Astrocyte (in vitro differentiated cells and primary cell): Measurements from ENCODE around the gene RALGDS. TPM values are rescaled to one million over a fixed set of nuclear protein-coding genes. Genes with fewer than 3 reads are reported as not detected.
A peak's percentile ranks its signal among the peaks of the same experiment; 100 is the strongest.

ENCODE experiments used
- DNase-seq: peaks from one replicate; pipeline ENCODE4 v3.0.0-alpha.2; 2010; ENCODE audit warnings: low read depth
- FAIRE-seq: peaks from 2 replicates; lab custom pipeline; 2011; peaks lifted over from hg19 to GRCh38; lab: Jason Lieb, UNC
- H2AFZ ChIP-seq: 2 replicates; pipeline ENCODE4 v1.6.0; 2012; ENCODE audit warnings: low read depth, low read length, inconsistent platforms
- H3K27ac ChIP-seq: 2 replicates; pipeline ENCODE4 v1.5.1; 2011; ENCODE audit warnings: low read depth, low read length, inconsistent platforms
- H3K27me3 ChIP-seq: 2 replicates; pipeline ENCODE4 v1.6.0; 2011; ENCODE audit warnings: low read length, inconsistent platforms; ENCODE audit not compliant: insufficient read depth
- H3K36me3 ChIP-seq: 2 replicates; pipeline ENCODE4 v1.5.1; 2011; ENCODE audit warnings: low read length, inconsistent platforms; ENCODE audit not compliant: insufficient read depth
- H3K4me1 ChIP-seq: 2 replicates; pipeline ENCODE4 v1.5.1; 2011; ENCODE audit warnings: low read length, inconsistent platforms; ENCODE audit not compliant: insufficient read depth
- H3K4me2 ChIP-seq: 2 replicates; pipeline ENCODE4 v1.6.0; 2012; ENCODE audit warnings: low read length, inconsistent platforms
- H3K4me3 ChIP-seq: 2 replicates; pipeline ENCODE4 v1.5.1; 2011; ENCODE audit warnings: low read depth, mild to moderate bottlenecking, low read length, inconsistent platforms; ENCODE audit not compliant: insufficient read depth
- H3K79me2 ChIP-seq: 2 replicates; pipeline ENCODE4 v1.6.0; 2012; ENCODE audit warnings: mild to moderate bottlenecking, low read length, inconsistent platforms; ENCODE audit not compliant: insufficient read depth
- H3K9ac ChIP-seq: 2 replicates; pipeline ENCODE4 v1.6.0; 2012; ENCODE audit warnings: mild to moderate bottlenecking, low read length, inconsistent platforms
- H3K9me3 ChIP-seq: 2 replicates; pipeline ENCODE4 v1.5.1; 2012; ENCODE audit warnings: low read depth, mild to moderate bottlenecking, low read length, inconsistent platforms; ENCODE audit not compliant: insufficient read depth
- H4K20me1 ChIP-seq: 2 replicates; pipeline ENCODE4 v1.6.0; 2012; ENCODE audit warnings: low read length, inconsistent platforms; ENCODE audit not compliant: insufficient read depth
- H3K27ac Mint-ChIP-seq: one replicate; pipeline ENCODE4 v1.8.0; 2021; ENCODE audit warnings: mild to moderate bottlenecking, mixed read lengths; ENCODE audit not compliant: unreplicated experiment
- H3K27me3 Mint-ChIP-seq: one replicate; pipeline ENCODE4 v1.8.0; 2021; ENCODE audit warnings: low read depth, mixed read lengths; ENCODE audit not compliant: unreplicated experiment
- H3K36me3 Mint-ChIP-seq: one replicate; pipeline ENCODE4 v1.8.0; 2021; ENCODE audit warnings: low read depth, mixed read lengths; ENCODE audit not compliant: unreplicated experiment
- H3K4me1 Mint-ChIP-seq: one replicate; pipeline ENCODE4 v1.8.0; 2021; ENCODE audit warnings: low read depth, mixed read lengths; ENCODE audit not compliant: unreplicated experiment
- H3K4me3 Mint-ChIP-seq: one replicate; pipeline ENCODE4 v1.8.0; 2021; ENCODE audit warnings: mild to moderate bottlenecking, moderate library complexity, mixed read lengths; ENCODE audit not compliant: unreplicated experiment
- H3K9me3 Mint-ChIP-seq: one replicate; pipeline ENCODE4 v1.8.0; 2021; ENCODE audit warnings: mild to moderate bottlenecking, mixed read lengths; ENCODE audit not compliant: unreplicated experiment
- EZH2 ChIP-seq: IDR thresholded peaks from 2 replicates; pipeline ENCODE4 v1.6.1; 2012; ENCODE audit warnings: mild to moderate bottlenecking, low read length, inconsistent platforms; ENCODE audit not compliant: insufficient read depth
- total RNA-seq: library from RNA; stranded (reverse); gene quantifications from 2 replicates; pipeline ENCODE4 v1.2.1, GENCODE V29; 2021
- TF ChIP-seq, protein P1 (sequence below): IDR thresholded peaks from 2 replicates; pipeline ENCODE4 v1.5.1; 2011; ENCODE audit warnings: low read depth, mild to moderate bottlenecking, inconsistent platforms, low read length, moderate library complexity; ENCODE audit not compliant: insufficient read depth

The RALGDS gene
- total RNA-seq, 1 donor from 2014 or later: 46.6 TPM

DNA sequence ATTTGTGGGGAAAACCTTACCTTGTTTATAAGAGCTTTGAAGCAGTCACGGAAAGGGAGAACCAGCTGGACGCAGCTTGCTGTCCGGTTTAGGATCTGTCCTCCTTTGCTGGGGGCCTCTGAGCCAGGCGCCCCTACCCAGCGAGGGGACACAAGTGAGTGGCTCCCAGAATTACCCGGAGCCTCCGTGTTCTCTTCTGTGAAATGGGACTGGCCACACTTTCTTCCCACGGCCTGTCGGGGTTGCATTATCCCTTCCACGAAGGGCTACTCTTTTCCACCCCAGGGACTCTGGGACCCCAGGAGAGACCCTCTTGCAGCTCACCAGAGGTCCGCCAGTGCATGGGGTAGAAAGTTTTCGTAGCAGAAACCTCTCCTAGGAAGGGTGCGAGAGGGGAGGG lies 43.2 kb upstream of the RALGDS start:
- peak overlapping the region; percentile 52 for H3K4me3 ChIP-seq
- H3K27me3 ChIP-seq: peaks cover 14% of the 10 kb centered on the region
- H3K9ac ChIP-seq: peak overlapping the region; percentile 58
- H3K9me3 ChIP-seq: no peaks in the 10 kb centered on the region
- DNase-seq (no peak), FAIRE-seq (no peak)
- Mint-ChIP-seq H3K4me1 (peaks cover 15% of the 10 kb centered on the region), H3K27me3 (peaks cover 3% of the 10 kb centered on the region), H3K4me3 (peak overlapping the region; percentile 82), H3K27ac (peak overlapping the region; percentile 58), H3K36me3 (peaks cover 4% of the 10 kb centered on the region), H3K9me3 (no peaks in the 10 kb centered on the region)
- peaks cover 2% of the 10 kb centered on the region for H3K4me1 ChIP-seq
- H4K20me1 ChIP-seq: no peaks in the 10 kb centered on the region
- peak overlapping the region; percentile 88 for H3K4me2 ChIP-seq
- H3K36me3 ChIP-seq: no peaks in the 10 kb centered on the region
- TF ChIP-seq, protein P1, sequence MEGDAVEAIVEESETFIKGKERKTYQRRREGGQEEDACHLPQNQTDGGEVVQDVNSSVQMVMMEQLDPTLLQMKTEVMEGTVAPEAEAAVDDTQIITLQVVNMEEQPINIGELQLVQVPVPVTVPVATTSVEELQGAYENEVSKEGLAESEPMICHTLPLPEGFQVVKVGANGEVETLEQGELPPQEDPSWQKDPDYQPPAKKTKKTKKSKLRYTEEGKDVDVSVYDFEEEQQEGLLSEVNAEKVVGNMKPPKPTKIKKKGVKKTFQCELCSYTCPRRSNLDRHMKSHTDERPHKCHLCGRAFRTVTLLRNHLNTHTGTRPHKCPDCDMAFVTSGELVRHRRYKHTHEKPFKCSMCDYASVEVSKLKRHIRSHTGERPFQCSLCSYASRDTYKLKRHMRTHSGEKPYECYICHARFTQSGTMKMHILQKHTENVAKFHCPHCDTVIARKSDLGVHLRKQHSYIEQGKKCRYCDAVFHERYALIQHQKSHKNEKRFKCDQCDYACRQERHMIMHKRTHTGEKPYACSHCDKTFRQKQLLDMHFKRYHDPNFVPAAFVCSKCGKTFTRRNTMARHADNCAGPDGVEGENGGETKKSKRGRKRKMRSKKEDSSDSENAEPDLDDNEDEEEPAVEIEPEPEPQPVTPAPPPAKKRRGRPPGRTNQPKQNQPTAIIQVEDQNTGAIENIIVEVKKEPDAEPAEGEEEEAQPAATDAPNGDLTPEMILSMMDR: no peak
- no peak for TF ChIP-seq EZH2
- peak overlapping the region; percentile 86 for H2AFZ ChIP-seq
- H3K79me2 ChIP-seq: no peaks in the 10 kb centered on the region
- H3K27ac ChIP-seq: no peak overlapping the region

DNA sequence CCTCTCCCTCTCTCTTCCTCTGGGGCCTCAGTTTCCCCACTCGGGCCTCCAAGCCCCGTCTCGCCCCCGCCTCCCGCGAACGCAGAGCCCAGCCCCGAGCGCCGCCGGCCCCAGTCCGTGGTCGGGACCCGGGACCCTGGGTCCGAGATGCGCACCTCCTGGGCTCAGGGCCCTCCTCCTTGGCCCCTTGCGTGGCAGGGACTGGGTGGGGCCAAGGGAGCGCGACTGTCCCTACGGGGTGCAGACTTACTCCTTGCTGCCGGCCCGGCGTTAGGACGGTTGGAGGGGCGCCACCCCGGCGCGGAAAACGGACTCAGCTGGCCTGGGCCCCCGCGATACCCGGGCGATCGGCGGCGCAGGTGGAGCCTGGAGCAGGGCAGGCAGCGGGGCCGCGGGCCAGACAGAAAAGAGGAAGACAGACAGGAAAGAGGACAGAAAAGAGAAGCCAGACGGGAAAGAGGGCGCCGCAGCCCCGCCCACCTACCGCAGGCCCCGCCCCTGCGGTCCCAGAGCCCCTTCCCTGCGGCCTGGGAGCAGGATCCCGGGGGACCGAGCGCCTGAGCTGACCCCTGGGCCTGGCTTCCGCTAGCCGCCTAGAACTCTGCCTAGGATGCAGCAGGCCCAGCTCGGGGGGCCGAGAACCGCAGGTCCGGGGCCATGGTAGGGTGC lies 42.6 kb upstream of the RALGDS start, which contains the start of gene GBGT1:
Gene GBGT1 (minus strand): TSS at position 411 of the 669 bp plus-strand sequence. CDS start 1,502 bp downstream, outside the sequence.
- no peaks in the 10 kb centered on the region for H4K20me1 ChIP-seq
- H3K36me3 ChIP-seq: no peaks in the 10 kb centered on the region
- H3K27ac ChIP-seq: no peak within 1 kb of the TSS
- H3K4me2 ChIP-seq: peak within 1 kb of the TSS; percentile 88
- Mint-ChIP-seq H3K36me3 (peaks cover 4% of the 10 kb centered on the region), H3K4me3 (peak within 1 kb of the TSS; percentile 82), H3K9me3 (no peaks in the 10 kb centered on the region), H3K27ac (peak within 1 kb of the TSS; percentile 58), H3K27me3 (peaks cover 3% of the 10 kb centered on the region), H3K4me1 (peaks cover 15% of the 10 kb centered on the region)
- no peak for FAIRE-seq
- TF ChIP-seq, protein P1: no peak
- TF ChIP-seq EZH2: peak; percentile 74
- H3K9me3 ChIP-seq: no peaks in the 10 kb centered on the region
- peaks cover 14% of the 10 kb centered on the region for H3K27me3 ChIP-seq
- H2AFZ ChIP-seq: peak within 1 kb of the TSS; percentile 86
- no peak for DNase-seq
- H3K4me1 ChIP-seq: peaks cover 2% of the 10 kb centered on the region
- H3K79me2 ChIP-seq: no peaks in the 10 kb centered on the region
- H3K4me3 ChIP-seq: peak within 1 kb of the TSS; percentile 52
- H3K9ac ChIP-seq: peak within 1 kb of the TSS; percentile 58
